SK-N-SH (cell line): ENCODE data around the gene MBIP.

Source experiments
- JUND ChIP-seq: IDR thresholded peaks from 2 replicates; pipeline ENCODE4 v1.4.0; 2012
- USF2 ChIP-seq: fragments of 150-350 bp; IDR thresholded peaks from 2 replicates; pipeline ENCODE4 v1.6.1; 2017; ENCODE audit warnings: antibody characterized with exemption, low read length, low read depth, borderline replicate concordance

- TF ChIP-seq USF2 (no peak), JUND (no peak)
These were observed 48.2 kb downstream of the MBIP start for GRCh38 chr14:36271939-36272907.
